NCI-H524 treated with DMSO at 0.1 percent for 48 hours (cell line): Measurements from ENCODE around the gene POFUT2.
"Not testable (repeated sequence)": the region's sequence is repeated elsewhere in the genome, so short reads cannot be mapped to it uniquely, and the experiment has no call there.

Experiments used
- DNase-seq: peaks from one replicate; lab custom pipeline; 2025; lab: John Stamatoyannopoulos, UW

POFUT2 gene

GRCh38 chr21:45309987-45310381 lies 22.3 kb upstream of the POFUT2 start:
- DNase-seq = no peak

GRCh38 chr21:45309069-45309986 lies 21.6 kb upstream of the POFUT2 start:
- DNase-seq = no peak

GRCh38 chr21:45308194-45309068 lies 20.7 kb upstream of the POFUT2 start:
- DNase-seq = no peak

- not testable (repeated sequence) for DNase-seq
Observed at GRCh38 chr21:45307597-45308158, 20.0 kb upstream of the POFUT2 start.

- DNase-seq = no peak
Observed at GRCh38 chr21:45306832-45307571, 19.3 kb upstream of the POFUT2 start.

GRCh38 chr21:45306453-45306831 lies 18.7 kb upstream of the POFUT2 start:
- DNase-seq = no peak

GRCh38 chr21:45305836-45306235 lies 18.1 kb upstream of the POFUT2 start:
- no peak for DNase-seq

- DNase-seq = no peak
Observed at GRCh38 chr21:45304945-45305344, 17.2 kb upstream of the POFUT2 start.

GRCh38 chr21:45304476-45304830 lies 16.8 kb upstream of the POFUT2 start:
- no peak for DNase-seq

GRCh38 chr21:45303751-45304475 lies 16.2 kb upstream of the POFUT2 start:
- DNase-seq = no peak

GRCh38 chr21:45303091-45303615 lies 15.5 kb upstream of the POFUT2 start:
- DNase-seq = no peak

- DNase-seq = no peak
Observed at GRCh38 chr21:45302082-45303061, 14.7 kb upstream of the POFUT2 start.

GRCh38 chr21:45301521-45302081 lies 13.9 kb upstream of the POFUT2 start:
- DNase-seq = no peak

- DNase-seq = no peak
Observed at GRCh38 chr21:45300786-45301520, 13.3 kb upstream of the POFUT2 start.

- DNase-seq = no peak
Observed at GRCh38 chr21:45299864-45300785, 12.4 kb upstream of the POFUT2 start.

- DNase-seq = no peak
Observed at GRCh38 chr21:45299026-45299863, 11.6 kb upstream of the POFUT2 start.

GRCh38 chr21:45297869-45298268 lies 10.2 kb upstream of the POFUT2 start:
- no peak for DNase-seq
